GM21529 (cell line): ENCODE data around the gene ACTN2.
"Not testable (repeated sequence)": the region's sequence is repeated elsewhere in the genome, so short reads cannot be mapped to it uniquely, and the experiment has no call there.

Source experiments
- ATAC-seq: cut with Tn5 transposase; IDR thresholded peaks from one replicate; pipeline ENCODE4 v1.9.1; 2021; ENCODE audit not compliant: unreplicated experiment

Gene ACTN2

DNA sequence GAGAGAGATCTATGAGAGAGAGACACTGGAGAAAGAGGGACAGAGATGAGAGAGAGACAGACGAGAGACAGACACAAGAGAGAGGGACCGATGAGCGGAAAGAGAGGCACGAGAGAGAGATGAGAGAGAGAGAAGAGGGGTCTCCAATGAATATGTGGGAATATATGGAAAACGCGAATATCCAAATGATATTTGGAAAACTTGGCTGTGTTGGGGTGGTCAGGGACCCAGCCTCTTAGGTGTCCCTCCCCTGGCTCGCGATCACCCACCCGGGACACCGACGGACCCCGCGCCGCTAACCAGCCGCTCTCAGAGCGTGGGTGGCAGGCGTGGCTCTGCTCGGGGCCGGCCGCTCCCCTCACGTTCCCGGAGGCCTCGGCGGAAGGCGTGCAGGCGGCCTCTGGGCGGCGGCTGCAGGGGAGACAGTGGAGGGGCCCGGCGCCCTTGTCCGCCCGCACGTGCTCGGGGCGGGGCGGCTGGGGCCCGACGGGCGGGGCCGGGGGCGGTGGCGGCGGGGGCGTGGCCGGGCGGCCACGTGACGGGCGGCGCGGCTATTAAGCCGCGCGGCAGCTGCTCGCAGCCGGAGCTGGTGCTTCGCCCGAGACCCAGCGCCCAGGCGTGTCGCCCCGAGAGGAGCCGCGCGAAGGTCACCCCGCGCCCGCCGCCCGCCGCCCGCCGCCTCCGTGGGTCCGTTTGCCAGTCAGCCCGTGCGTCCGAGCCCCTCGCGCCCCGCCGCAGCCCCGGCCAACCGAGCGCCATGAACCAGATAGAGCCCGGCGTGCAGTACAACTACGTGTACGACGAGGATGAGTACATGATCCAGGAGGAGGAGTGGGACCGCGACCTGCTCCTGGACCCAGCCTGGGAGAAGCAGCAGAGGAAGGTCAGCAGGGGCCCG is at the start of gene ACTN2:
ACTN2 (plus strand) TSS at position 583 of the 898 bp plus-strand sequence; CDS start at position 758, 175 bp downstream.
- peak; percentile 87 for ATAC-seq

DNA sequence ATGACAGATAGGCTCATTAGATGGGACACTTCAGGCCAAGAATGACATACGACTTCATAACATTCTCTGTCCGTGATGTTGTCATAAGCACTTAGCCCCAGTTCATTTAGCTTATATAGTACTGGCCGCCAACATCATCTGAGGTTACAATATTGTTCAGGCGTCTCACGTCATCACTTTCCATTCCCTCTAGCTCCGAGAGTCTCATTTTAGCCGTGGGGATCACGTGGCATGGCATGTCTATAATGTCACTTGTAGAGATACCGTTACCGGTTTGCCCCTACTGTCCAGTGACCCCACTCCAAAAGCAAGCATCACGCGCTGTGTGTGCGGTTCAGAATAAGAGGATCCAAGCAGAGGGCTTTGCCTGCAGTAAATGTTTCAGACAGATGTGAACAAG is 47.4 kb upstream of the ACTN2 start:
- no peak for ATAC-seq

DNA sequence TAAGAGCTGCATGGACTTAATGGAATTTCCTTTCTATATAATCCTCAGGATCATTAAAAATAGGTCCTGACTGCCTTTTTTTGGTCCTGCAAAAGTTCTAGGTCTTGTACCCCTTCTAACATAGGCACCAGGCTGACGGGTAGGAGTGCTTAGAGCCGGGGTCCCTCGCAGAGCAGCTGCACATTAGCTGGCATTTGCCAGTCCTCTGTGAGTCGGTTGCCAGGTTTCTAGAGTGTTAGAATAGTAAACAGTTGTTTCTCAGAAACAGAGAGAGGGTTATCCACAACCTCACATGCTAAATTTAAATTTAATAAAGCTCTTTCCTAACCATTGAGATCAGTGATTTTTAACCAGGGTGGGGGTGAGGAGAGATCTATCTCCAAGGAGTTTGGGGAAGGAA is 46.6 kb upstream of the ACTN2 start:
- ATAC-seq, result no peak

DNA sequence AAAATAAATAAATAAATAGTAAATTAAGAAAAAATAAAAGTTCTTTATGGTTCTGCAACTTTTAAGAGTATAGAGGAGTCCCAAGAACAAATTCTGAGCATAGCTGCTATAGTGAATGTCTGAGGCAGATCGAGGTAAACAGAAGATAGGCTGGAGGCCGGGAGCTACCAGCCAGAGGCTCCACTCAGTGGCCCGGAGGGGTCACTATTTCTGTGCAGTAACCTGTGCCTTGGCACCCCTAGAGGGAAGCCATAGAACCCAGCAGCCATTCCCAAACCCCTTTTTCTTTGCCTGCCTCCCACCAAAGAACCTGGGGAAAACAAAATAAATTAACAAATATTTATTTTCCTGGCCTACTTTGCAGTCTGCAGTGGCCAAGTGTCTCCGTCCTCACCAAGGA is 43.5 kb upstream of the ACTN2 start:
- no peak for ATAC-seq

DNA sequence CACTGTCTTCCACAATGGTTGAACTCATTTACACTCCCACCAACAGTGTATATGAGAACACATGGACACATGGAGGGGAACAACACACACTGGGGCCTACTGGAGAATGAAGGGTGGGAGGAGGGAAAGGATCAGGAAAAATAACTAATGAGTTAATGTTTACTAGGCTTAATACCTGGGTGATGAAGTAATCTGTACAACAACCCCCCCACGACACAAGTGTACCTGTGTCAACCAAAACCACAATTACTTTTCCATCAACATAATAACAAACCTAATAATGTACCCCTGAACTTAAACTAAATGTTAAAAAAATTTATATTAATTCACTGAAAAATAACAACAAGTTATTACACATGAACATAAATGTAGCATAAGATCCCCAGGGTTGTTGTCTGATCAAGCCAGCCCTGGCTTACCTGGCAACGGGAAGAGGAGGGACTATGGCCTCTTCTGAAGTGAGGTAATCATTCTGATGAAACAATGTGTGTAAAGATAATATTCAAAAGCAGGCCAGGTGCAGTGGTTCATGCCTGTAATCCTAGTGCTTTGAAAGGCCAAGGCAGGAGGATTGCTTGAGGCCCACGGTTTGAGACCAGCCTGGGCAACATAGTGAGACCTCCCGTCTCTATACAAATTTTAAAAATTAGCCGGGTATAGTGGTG is 41.2 kb upstream of the ACTN2 start:
- ATAC-seq, result no peak

DNA sequence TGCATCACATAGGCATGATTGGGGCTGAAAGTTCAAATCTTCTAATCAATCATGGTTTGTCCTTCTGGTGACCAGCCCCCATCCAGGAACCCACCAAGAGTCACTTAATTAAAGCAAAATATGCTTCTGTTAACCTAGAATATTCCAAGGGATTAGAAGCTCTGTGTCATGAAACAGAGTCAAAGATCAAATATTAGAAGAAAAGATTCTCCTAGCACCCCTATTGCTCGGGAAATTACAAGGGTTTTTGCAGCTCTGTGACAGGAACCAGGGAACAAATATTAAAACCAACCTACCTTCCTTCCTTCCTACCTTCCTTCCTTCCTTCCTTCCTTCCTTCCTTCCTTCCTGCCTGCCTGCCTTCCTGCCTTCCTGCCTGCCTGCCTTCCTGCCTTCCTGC is 31.8 kb upstream of the ACTN2 start:
- ATAC-seq, result no peak

DNA sequence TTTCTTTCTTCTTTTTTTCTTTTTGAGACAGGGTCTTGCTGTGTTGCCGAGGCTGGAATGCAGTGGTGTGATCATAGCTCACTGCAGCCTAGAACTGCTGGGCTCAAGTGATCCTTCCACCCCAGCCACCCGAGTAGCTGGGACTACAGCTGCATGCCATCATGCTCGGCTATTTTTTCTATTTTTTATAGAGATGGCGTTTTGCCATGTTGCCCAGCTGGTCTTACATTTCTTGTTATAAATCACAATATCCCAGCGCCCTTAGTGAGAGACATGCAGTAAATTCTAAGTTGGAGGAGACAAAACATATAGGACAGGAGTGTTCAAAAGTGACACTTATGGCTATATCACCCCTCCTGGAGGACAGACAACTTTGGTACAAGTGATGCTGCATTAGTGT is 31.3 kb upstream of the ACTN2 start:
- ATAC-seq, result no peak

DNA sequence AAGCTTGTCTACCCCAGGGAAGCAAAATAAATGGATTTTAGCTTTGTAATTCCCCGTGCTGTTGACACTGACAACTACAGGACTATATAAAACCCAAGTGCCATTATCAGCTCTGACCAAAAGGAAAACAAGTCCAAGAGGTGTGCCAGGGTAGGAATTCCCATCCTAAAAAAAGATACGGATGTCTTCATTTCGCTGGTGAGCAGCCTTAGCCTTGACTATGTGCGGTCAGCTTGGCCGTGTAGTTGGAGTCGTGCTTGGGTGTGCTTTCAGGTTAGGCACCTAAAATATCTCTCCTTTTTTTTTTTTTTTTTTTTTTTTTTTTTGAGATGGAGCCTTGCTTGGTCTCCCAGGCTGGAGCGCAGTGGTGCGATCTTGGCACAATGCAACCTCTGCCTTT is 28.9 kb upstream of the ACTN2 start:
- ATAC-seq, result no peak

DNA sequence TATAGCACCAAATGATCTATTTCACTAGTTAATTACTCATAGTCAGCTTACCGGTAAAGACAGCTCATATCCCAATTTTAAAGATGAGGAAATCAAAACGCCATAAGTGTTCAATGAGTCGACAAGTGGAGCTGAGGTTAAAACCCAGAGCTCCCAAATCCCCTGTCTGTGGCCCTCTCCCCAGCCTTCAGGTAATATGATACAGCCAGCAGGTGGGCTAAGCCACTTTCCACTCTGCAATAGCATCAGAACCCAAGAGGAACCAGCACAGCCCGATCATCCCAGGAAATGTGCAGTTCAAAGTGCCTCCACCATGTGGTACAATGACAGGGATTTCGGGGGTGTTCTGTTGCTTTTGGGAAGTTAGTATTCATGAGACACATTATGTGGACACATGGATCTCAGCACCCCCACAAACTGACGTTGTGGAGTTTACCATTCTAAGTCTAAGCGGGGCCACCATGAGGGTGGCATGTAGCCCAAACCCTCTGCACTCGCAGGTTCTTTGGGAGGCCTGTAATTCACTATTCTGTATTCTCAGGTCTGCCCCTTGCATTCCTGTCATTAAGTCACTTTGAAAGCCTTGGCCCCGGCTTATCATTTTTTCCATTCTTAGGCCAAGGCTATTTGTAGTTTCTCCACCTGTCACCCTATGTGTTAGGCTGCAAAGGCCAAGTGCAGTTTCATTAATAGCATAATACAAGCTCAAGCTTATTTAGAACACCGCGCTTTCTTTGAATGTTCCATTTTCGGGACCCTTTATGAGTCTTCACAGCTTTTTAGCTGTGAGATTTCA is 26.3 kb upstream of the ACTN2 start:
- ATAC-seq, result no peak

DNA sequence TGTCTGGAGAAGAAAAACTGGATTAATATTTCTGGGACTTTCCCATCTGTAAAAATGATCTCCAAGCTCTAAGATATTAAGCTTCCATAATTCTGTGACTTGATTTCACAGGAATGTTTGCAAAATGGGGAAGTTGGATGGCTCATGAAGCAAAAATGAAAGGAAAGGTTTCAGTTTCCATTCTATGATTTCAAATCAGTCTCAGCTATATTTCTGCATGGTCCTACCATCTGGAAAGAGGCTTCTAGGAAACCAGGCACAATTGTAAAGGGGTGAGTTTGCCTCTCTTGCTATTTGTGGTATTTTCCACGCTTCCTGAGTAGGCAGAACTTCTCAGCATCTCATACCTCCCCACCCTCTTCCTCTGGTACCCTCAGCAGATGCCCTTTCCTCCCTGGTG is 22.4 kb upstream of the ACTN2 start:
- ATAC-seq, result no peak

DNA sequence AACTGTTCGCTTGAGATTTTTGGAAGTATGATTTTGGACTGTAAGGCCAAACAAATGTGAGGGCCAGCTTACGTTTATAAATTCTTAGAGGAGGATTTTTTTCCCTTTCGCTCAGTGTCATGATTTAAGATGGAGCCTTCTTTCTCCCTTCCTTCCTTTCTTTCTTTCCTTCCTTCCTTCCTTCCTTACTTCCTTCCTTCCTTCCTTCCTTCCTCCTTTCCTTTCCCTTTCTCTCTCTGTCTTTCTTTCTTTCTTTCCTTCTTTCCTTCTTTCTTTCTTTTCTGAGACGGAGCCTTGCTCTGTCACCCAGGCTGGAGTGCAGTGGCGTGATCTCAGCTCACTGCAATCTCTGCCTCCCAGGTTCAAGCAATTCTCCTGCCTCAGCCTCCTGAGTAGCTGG is 17.4 kb upstream of the ACTN2 start:
- ATAC-seq, result not testable (repeated sequence)

DNA sequence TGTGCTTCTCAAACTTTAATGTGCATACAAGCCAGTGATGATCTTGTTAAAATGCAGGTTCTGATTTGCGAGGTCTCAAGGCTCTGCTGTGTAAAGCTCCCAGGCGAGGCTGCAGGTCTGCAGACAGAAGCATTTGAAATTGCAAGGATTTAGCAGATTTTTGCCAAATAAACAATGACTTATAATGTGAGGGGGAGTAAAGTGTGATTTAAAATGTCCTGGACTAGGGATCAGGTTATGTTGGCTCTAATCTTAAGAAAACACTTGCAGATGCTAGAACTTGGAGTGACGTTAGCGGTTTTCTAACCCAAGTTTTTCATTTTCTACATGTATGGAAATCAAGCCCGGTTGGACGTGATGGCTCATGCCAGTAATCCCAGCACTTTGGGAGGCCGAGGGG is 16.2 kb upstream of the ACTN2 start:
- ATAC-seq, result no peak

DNA sequence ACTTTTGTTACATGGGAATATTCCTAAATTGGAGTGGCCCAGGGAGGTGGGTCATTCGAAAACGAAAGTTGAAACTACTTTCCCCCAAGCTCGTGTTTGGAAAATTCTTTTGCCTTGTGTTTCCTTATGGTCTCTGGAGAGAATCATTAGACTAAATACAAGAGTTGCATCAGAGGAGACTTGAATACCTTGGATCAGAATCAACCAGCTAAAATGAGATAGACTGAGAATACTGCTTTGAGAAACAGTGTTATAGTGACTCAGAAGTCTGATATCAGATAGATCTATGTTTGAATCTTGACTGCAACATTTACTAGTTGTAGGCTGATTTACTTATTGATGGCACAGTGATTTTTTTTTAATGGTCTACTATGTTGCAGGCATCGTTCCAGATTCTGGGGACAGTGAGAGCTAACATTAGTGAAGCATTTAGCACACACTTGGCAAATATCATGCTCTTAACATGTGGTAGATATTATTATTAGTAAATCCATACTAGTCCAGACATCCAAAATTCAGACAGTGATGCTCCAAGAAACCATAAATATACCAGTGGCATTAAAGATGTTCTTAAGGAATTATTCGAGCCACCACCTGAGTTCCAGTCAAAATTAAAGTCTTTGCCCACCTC is 12.9 kb upstream of the ACTN2 start:
- no peak for ATAC-seq

DNA sequence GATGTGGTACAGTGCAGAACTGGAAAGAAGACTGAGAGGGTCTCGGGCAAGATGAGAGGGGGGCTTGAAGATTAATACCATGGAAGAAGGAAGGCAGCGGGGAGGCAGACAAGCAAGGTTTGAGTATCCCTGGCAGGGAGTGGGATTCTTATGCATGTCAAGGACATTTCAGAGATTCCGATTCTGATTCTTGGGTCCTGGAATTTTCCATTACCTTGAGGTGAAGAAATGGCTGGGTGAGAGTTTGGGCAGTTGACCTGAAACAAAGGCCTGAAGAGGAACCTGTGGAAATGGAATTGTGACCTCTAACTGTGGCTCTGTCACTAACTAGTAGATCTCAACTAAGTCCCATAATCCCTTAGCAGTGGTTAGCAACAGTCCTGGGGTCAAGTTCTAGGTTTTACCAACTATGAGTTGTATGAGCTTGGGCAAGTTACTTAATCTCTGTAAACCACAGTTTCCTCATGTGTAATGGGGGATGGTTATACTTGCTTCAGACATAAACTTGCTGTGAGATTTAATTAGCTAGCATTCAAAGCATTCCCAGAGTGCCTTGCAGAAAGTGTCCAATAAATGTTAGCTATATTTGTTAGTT is 8.6 kb upstream of the ACTN2 start:
- ATAC-seq, result no peak

DNA sequence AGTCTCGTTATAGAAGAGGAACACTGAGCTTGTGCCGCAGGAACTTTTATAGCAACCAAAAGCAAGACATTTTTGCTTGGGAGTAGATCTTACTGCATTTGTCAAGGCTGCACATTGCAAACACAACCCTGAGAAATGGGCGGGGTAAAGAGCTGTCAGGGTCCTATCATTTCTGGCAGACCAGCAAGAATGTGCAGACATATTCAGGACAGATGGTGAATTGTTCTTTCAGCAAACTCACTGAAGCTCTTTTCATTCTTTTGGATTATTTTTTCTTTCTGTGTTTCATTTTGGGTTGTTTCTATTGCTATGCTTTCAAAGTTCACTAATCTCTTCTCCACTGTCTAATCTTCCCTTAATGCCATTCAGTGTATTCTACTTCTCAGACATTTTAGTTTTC is 5.1 kb upstream of the ACTN2 start:
- ATAC-seq, result no peak

DNA sequence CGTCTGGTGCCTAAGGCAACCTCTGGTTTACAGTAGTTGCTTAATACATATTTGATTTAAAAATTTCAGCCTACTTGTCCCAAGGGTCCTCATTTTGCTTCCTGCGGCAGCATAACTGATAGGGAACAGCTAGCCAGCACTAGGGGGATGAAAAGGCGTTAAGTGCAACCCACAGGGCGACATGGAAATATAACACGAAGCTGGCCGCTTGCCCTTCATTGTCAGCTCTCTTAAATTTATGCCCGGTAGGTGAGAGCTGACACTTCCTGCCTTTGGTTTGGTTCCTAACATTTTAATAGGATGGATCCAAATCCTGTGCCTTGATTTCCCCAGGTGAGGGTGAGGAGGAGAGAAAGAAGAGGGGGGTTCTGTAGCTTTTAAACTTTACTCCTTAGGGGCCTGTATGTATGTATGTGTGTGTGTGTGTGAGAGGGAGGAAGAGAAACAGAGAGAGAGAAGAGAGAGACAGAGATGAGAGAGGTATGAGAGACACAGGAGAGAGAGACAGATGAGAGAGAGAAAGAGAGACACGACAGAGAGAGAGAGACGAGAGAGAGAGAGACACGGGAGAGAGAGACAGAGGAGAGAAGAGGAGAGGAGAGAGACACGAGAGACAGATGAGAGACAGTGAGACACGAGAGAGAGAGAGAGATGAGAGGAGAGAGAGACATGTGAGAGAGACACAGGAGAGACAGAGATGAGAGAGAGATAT is 938 bp upstream of the ACTN2 start:
- no peak for ATAC-seq

DNA sequence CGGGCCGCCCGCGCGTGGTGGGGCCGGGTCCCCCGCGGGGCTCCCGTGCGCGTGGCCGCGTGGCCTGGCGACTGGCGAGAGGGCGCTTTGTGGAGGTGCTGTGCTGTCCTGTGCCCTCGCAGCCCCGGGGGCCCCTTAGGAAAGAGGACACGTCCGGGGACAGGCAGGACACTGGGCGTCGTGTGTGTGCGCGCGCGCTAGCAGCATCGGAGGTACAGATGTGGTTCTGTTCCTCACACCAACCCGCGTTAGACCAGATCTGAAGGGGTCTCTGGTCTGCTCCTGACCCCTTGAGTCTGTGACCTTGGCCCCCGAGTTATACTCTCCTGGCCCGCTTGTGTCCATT is 489 bp downstream of the ACTN2 start:
- no peak for ATAC-seq

DNA sequence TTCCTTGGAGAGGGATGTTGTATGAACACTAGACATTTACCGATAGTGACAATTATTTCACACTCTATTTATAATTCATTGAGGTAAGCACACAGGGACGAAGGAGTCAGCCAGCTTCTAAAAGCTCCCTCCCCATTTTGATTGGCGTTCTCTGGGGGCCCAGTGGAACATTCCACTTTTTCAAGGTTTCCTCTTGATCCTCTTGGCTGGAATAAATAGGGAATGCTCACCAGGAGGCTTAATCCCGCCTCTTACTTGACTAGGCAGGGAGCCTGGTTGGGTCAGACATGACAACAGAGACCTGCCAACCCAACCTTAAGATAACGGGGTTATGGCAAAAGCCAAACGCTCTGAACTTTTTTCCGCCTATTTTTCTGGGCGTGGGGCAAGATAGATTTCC is 974 bp downstream of the ACTN2 start:
- no peak for ATAC-seq

DNA sequence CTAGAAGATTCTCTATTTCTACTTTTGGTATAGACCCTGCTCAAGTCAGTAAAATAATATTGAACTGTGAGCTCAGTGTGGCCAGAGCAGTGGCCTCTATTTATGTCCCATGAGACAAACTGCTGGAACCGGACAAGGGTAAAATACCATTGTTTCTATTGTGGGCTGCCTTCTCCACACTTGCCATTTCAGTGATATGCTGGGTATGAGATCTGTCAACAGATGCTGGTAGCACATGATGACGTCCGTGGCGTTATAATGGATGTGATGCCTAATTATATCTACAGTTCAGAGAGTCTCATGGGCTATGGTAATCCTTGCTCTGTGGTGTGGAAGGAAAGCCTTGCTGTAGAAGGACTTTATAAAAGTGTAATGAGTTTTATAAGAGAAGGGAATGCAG is 2.4 kb downstream of the ACTN2 start:
- ATAC-seq, result no peak
